ENCODE results near the gene EHD4.

The EHD4 gene

DNA sequence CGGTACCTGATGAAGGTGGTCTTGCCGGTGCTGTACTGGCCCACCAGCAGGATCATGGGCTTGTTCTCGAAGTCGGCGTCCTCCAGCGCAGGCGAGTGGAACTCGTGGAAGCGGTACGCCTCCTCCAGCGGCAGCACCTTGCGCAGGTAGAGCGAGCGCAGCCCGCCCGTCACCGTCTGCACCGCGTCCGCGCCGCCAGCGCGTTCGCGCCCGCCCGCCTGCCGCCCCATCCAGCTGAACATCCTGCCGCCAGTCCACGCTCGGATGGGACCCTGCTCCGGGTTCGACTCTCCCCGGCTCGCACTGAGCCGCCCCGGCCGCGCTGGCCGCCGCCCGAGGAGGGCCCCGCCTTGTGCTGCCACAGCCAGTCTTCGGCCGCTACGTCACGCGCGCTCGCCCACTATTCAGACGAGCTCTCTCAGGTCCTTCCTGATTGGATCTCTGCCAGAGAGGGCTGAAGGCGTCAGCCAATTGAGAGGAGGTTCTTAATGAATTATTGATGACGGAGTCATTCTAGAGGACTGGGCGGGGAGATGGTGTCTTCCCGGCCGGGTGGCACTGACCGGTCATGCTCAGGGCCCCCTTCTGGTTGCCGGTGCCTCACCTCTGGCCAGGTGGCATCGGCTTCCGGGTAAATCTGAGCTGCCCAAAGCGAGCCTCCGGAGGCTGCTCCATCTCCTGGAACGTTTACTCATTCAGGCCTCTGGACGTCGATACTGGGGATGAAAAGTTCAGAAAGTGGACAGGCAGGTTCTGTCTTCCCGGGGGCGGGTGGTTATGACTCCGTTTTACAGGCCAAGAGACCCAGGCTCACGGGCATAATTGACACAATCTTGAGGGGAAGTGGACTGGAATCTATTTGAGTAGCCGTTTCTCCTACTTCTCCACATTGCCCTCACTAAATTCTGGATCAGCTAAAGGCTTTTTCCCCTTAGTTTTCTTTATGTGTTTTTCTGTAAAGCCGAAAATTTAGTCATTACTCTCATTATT, at the start of gene EHD4:
Gene EHD4, minus strand, starts transcription at position 305 of the 990 bp plus-strand sequence. Its CDS starts 63 bp downstream, at position 242.
- DNase-seq (ENCODE audit: low read depth) = peak; percentile 98

DNA sequence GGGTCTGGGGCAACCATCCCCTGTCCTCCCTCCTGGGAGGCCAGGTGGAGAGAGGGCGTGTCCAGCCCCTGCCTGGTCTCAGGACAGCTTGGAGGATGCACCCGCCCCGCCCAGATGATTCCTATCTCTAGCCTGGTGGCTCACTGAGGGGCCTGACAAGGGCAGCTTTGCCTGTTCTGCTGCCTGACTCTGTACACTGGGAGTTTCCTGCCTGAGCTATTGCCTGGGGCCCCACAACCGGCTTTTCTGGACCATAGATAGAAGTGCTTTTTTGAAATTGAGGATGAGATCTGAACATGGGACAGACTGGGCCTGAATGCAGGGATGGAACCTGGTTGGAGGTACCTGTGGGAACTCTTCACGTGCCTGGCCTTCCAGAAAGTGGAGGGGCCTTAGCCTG, 49.2 kb upstream of the EHD4 start:
- DNase-seq (ENCODE audit: low read depth) = no peak

DNA sequence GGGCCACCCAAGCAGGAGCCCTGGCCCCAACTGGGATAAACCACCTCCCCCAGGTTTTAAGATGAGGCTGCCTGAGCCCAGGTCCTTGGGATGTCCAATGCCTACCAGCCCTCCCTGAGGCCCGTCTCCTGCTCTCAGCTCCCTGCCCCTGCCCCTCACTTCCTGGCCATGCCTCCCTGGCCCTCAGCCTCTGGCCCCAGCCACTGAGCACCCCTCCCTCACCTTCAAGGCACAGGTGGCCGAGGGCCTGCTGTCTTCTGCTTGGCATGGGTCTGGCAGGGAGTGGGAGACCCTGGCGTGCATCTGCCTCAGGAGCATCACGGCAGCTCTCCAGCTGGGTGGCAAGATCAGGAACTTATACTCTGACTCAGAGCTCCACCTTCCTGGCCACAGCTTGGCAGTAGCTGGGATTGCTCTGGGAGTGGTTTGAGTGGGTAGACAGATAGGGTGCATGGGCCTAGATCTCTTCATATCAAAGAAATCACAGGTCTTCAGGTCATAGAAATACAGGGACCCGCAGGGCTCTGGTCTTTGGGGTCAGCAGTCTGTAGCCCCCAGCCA, 48.4 kb upstream of the EHD4 start, which contains the start of gene PLA2G4E:
Gene PLA2G4E, minus strand, starts transcription at position 330 of the 561 bp plus-strand sequence. Its CDS starts 12 bp downstream, at position 318.
- no peak for DNase-seq (ENCODE audit: low read depth)

DNA sequence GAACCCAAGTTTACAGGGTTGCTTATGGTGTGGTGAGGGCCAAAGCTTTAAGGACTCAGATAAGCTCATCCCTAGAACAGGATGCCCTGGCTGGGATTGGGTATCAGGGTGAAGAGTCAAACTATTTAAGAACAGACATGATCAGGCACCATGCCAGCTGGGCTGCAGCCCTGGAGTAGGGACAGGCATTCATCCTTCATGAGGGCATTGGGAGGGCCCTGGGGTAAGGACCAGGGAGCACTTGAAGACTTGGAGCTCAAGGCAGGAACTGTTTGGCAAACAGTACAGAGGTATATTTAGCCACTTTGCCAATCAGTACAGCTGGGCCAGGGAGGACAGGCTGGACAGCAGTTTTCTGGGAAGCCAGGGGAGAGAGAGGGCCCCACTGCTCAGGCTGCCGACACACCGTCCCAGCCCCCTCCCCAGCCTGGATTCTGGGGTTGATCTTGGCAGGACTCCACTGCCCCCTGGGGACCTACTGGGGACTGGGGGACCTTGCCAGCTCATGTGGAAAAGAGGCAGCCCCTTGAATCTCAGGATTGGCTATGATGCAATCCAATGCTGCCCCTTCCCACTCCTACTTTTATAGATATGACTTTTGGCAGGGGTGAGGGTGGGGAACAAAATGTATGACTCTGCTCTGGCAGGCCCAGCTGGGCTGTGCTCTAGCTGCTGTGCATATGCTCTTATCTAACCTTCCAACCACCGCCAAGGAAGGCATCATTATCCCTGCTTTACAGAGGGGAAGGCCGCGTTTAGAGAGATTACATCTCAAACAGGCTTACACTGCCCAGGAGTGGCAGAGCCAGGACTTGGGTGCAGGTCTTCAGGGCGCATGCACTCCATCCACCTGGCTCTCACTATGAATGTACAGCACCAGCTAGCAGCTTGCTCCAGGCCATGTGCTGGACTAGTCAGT, 46.2 kb upstream of the EHD4 start:
- DNase-seq (ENCODE audit: low read depth) = no peak

DNA sequence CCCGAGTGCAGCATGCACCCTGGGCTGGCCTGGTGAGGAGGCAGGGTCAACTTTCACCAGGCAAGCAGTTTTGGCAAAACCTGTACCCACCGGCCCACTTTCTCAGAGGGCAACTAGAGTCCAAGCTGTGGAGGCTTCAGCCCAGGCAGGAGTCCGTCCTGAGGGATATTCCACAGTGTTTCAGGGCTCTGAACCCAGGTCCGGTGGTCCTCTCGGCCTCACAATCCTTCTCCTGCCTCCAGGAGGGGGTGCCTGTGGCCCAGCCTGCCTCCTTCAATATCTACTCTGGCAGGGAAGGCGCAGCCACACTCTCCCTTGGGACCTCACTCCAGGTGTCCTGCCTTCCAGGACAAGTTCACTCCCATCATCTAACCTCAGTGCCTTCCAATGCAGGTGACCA, 44.6 kb upstream of the EHD4 start:
- no peak for DNase-seq (ENCODE audit: low read depth)

DNA sequence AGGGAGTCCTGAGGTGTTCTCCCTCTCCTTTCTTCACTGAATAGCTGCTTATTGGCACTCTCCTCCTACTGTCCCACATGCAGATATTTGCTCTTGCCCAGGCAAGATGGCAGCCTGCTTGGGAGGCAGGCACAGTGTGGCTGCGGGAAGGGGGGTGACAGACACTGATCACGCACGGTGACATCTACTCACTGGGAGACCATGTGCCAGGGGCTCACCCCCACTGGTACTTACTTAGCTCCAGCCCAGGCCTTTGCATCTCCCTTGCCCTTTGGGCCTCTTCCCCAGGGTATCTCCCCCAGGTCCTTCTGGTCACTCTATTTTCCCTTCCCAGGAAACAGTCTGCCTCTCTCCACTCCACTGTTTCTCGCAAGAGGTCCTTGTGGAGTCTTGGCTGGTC, 42.0 kb upstream of the EHD4 start:
- no peak for DNase-seq (ENCODE audit: low read depth)

DNA sequence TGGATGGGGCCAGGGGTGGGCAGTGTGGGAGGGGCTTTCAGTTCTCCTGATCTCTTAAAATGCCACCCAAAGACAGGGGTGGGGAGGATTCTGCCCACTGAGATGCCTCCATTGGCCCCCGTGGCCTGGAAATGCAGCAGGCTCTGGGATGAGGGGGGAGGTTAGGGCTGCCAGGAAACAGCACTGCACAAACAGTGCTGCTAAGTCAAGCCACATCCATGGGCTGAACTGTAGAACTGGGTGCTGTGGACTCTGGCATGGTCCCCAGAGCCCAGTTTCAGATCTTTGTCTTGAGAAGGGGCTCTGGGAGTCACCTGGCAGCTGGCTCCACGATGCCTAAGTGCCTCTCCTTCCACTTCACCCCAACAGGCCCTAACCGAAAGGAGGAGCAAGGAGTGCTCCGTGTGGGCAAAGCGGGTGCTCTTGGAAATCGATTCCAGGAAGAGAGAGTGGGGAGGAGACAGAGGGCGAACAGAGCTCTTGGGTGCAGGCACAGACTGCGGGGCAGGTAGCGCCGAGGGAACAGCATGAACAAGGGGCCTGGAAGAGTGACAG, 40.6 kb upstream of the EHD4 start:
- no peak for DNase-seq (ENCODE audit: low read depth)

DNA sequence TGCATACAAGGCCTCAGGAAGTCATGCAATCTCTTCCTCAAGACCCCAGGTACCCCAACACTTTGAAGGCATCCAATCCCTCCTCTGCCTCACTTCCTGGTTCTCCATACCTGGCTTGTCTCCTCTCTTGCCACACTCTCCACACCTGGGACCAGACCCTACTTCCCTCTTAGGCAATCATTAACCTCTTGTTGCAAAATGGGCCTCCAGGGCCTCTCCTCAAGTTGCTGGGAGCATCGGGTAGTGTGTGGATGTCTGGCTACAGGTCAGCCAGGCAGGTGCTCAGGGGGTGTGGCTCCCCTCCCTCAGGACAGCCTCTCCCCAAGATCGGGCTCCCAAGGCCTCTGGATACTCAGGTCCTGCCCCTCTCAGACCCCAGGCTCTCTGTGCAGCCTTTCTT, 39.9 kb upstream of the EHD4 start:
- no peak for DNase-seq (ENCODE audit: low read depth)

DNA sequence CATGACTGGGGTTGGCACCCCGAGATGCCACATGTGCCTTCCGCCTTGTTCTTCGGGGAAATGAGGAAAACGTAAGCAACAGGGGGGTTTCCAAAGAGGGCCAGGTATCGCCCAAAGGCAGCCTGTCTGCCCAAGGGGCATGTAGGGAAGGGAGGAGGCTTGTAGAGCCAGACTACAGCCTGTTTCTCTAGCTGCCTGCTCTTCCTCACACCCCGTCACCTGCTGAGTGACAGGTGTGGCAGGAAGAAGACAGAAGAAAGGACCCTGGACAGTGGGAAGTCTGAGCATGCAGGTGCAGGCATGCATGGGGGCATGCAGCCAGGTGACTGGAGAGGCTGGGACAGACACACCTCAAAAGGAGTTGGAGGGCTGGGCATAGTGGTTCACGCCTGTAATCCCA, 38.7 kb upstream of the EHD4 start:
- no peak for DNase-seq (ENCODE audit: low read depth)

DNA sequence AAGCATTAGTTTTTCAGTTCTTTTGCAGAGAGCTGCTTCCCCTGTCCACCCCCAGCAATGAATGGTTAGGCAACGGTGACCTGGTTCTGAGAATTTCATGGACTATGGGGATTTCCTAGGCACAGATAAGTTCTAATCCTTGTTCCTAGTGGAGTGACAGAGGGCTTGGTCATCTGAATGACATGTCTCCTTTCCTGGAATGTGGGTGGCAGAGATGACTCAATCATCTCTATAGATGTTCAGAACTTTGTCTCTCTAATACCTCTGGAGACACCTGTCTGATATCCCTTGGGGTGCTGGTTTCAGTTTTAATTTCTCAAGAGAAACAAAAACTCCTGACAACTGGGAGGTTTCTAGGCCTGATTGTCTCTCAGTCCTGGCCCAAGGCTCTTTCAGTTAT, 38.1 kb upstream of the EHD4 start:
- no peak for DNase-seq (ENCODE audit: low read depth)

DNA sequence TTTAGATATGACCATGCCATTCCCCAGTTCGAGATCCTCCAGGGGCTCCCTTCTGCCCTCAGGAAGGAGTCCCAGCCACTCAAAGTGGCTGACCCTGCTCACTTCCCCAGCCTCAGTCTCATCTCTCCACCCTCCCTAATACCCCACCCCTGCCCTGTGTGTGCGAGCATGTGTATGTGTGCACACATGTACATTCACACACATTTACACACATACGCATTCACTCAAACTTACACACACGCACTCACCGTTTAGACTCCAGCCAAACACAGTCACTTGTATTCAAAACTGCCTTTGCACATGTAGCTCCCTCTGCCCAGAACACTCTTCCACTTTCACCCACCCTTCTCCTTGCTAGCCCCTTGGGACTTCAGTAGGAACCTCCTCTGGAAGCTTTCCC, 37.1 kb upstream of the EHD4 start:
- no peak for DNase-seq (ENCODE audit: low read depth)

DNA sequence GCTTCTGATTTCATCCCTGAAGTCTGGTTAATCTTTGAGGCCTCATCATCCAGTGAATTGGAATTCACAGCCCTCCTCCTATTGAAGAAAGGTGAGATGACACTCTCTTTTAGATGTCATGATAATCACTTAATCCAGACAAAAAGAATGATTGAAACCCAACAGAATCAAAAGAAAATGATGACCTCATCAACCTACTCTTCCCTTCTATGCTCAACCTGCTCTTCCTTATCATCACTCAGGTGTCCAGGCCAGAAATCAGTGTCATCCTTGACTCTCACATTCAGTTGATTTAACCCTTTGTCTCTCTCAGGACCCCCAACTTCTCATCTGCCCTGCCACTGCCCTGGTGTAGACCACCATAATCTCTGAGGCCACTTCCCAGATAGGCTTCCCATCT, 36.7 kb upstream of the EHD4 start:
- no peak for DNase-seq (ENCODE audit: low read depth)

DNA sequence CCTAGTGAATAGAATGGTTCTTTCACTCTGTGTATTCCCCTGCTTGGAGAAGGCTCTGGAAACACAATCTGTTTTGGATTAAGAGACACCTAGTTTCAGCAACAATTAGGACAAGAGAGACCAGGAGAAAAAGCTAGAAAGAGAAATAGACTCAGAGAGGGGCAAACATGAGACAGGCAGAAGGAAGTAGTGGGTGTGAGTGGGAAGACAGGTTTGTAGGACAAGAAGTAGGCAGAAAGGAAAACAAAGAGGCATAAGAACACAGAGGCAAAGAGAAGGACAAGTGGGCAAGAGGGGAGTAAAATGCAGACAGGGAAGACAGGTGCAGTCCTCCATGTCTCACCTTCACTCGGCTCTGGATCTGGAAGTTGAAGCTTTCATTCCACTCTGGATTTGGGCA, 35.0 kb upstream of the EHD4 start:
- no peak for DNase-seq (ENCODE audit: low read depth)

DNA sequence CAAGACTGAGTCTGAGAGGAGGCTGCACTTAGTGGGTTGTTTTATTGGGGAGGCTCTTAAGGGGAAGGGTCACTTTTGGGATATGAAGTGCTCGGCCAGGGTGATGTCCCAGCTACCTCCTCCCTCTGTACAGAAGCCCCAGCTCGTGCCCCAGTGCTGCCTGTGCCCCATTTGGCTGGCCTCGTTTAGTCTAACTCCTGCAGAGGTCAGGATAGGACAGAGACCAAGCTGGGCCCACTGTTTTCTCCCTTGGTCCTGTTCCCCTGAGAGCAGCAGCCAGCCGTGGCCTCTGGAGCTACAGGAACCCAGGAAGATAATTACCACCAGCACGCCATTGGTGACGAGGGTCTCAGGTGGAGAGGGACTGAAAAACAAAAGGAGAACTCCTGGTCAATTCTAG, 30.0 kb upstream of the EHD4 start:
- DNase-seq (ENCODE audit: low read depth) = no peak

DNA sequence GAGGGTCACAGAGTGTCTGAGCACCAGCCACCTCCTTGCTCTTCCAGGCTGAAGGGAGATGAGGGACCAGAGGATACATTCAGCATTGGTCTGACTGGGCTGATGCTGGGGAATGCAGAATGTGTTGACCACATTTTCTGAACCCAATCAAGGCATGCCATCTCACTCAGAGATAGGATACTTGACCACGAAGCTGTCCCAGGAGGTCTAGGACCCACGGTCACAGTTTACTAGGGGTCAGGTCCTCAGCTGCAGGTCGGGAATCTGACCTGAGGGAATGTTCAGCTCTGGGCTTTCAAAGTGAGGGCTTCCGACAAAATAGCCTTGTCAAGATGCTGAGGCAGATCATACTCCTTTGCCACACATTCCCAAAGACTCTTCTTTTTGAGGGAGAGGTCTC, 28.9 kb upstream of the EHD4 start:
- no peak for DNase-seq (ENCODE audit: low read depth)

DNA sequence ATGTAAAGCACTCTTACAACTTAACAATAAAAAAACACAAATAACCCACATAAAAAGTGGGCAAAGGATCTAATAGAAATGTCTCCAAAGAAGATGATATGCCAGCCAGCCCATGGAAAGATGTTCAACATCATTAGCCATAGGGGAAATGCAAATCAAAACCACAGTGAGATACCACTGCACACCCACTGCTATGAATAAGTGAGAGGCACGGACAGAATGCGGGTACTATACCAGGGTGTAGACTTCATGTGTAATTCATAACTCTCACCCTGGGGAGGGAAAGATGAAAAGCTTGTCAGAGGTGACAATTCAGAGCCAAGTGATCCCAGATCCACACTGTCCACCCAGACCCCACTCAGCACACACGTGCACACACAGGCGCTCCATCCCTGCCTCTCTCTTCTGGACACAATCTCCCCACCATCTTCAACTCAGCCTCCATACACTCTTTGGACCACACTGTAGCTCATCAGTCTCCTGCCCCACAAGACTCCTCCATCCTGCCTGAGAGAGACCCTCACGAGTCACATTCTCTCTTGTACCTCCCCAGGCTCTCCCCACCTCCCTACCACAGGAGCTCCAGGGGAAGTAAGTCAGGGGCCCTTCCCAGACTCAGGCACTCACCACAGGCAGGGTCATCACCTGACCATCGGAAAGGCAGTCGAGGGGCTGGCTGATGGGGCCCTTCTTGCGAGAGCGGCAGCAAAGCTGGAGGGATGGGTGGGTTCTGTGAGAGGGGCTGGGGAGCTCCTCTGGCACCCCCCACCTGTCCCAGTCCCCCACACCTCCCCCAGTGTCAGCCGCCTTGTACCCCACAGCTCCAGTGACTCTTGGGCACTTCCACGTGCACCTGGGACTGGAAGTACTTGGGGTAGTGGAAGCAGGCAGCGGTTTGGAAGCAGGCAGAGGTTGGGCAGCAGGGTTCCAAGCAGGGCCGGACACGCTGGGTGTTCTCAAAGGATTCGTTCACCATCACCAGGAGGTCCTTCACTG, 27.2 kb upstream of the EHD4 start:
- DNase-seq (ENCODE audit: low read depth) = no peak

DNA sequence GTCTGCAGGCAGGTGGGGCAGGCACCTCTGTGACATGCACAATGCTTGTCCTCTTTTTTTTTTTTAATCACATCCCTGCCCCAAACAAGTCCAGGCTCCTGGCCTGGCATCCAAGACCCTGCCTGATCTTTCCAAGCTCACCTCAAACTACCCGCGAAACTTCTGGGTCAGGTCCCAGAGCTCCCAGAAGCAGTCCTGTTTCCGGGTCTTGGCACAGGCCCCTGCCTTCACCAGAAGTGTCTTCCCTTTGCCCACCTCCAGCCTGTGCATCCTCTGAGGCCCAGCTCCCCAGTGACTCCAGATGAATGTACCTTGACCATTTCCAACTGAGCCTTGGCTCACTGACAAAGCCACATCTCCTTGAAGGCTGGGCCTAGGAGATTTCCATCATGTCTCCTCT, 25.5 kb upstream of the EHD4 start:
- DNase-seq (ENCODE audit: low read depth) = no peak

DNA sequence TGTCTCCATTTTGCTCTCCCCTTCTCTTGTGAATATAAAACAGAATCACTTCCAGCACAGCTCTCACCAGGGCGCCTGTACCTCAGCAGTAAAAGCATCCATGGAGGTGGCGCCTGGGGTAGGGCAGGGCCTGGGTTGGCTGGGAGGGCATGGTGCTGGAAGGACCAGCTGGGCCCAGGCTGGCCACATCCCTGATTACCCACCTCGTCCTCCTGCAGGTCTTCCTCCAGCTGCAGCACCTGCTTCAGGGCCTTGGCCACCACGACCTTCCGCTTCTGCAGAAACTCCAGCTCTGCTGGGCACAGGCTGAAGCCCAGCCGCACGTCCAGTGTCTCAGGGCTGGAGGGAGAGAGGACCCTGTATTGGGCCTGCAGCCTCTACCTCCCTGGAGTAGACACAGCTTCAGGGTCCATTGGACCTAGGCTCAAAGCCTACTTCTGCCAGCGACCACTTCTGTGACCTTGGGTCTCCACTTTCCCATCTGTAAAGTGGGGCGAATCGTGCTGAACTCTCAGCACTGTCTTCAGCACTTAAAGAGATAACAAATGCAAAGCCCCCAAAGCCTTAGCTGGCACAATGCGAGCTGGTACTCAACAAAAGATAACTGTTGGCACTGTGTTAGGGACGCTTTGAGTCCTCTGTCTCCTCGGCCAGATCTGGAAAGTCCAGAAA, 24.7 kb upstream of the EHD4 start:
- DNase-seq (ENCODE audit: low read depth) = no peak

DNA sequence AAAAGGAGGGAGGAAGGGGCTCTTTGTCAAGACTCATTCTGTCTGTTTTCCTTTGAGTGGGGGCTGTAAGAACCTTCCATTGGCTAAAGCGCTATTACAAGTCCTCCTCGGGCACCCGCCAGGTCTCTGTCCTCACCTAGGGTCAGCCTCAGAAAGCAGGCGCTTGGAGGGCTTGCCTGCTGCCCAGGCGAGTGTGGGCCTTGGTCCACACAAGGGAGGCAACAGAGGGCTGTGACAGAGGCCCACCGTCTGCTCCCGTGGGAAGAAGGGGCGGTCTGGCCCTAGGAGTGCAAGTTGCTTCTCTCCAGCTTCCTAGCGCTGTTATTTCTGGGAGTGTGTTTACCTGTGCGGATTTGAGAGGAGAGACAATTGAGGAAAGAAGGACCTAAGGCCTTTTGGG, 24.0 kb upstream of the EHD4 start:
- DNase-seq (ENCODE audit: low read depth) = no peak

DNA sequence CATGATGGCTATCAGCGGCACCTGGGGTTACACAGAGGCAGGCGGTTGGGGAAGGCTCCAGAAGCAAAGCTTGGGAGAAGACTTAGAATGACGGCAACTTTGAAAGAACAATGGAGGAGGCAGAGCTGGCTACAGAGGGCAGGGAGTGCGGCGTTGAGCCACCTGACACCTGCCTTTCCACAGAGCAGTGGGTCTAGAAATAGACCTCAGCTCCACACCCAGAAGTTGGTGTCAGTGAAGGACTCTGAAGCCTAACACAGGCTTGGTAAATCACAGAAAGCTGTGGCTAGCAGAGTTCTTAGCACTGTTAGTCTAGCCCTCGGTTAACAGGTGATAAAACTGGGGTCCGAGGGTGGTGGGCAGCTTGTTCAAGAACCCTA, 23.1 kb upstream of the EHD4 start:
- no peak for DNase-seq (ENCODE audit: low read depth)
